Measurements from ENCODE around the gene INO80D. TPM values are rescaled to one million over a fixed set of nuclear protein-coding genes. Genes with fewer than 3 reads are reported as not detected.
A peak's percentile ranks its signal among the peaks of the same experiment; 100 is the strongest.

Gene INO80D
- total and polyA plus RNA-seq, 2 experiments from 2014 or later, result 17.5 to 37.4 TPM

- DNase-seq (ENCODE audit: low spot score), result no peak
- Histone ChIP-seq H3K4me1 (ENCODE audit: insufficient read depth) (no peaks in the 10 kb centered on the region), H4K20me1 (replicated peaks; ENCODE audit: insufficient read depth) (no peaks in the 10 kb centered on the region), H3K27ac (ENCODE audit: low read depth) (no peak overlapping the region), H3K27me3 (ENCODE audit: insufficient read depth) (no peaks in the 10 kb centered on the region), H3K4me3 (no peak overlapping the region), H3F3A (replicated peaks; ENCODE audit: low read depth) (0 out of 2 replicates have a peak, but pooled peaks cover 8% of the 10 kb centered on the region), H2AFZ (no peak overlapping the region), H3K36me3 (ENCODE audit: insufficient read depth) (peaks cover 43% of the 10 kb centered on the region), H3K9me2 (ENCODE audit: insufficient read depth) (0 out of 2 replicates have a peak, but pooled peaks cover 4% of the 10 kb centered on the region), H3K4me2 (no peak overlapping the region), H3K79me2 (replicated peaks; ENCODE audit: insufficient read depth) (no peaks in the 10 kb centered on the region)
- ATAC-seq, result no peak
- Mint-ChIP-seq H3K36me3 (ENCODE audit: low read depth) (peaks cover 85% of the 10 kb centered on the region), H3K27me3 (ENCODE audit: insufficient read depth, low read depth, poor library complexity) (peaks cover 9% of the 10 kb centered on the region), H3K4me3 (no peak overlapping the region), H3K9me3 (peaks cover 18% of the 10 kb centered on the region), H3K4me1 (no peaks in the 10 kb centered on the region), H3K27ac (no peak overlapping the region)
- TF ChIP-seq CREB1 (CRISPR knock-in tag; IDR thresholded peaks at IDR 0.05; ENCODE audit: low read depth) (no peak), REST (IDR thresholded peaks at IDR 0.05; ENCODE audit: unreplicated experiment) (no peak), ETS1 (IDR thresholded peaks at IDR 0.05) (no peak)
Observed at GRCh38 chr2:206011018-206011614, 74.9 kb downstream of the INO80D start.

GRCh38 chr2:206004004-206004693 is 81.8 kb downstream of the INO80D start:
- Histone ChIP-seq H3K27me3 (ENCODE audit: insufficient read depth) (no peaks in the 10 kb centered on the region), H4K20me1 (replicated peaks; ENCODE audit: insufficient read depth) (no peaks in the 10 kb centered on the region; the same call in 1 of the 2 replicates), H3K4me3 (no peak overlapping the region), H3K4me2 (no peak overlapping the region), H2AFZ (no peak overlapping the region), H3F3A (replicated peaks; ENCODE audit: low read depth) (0 out of 2 replicates have a peak, but pooled peaks cover 9% of the 10 kb centered on the region), H3K27ac (ENCODE audit: low read depth) (no peak overlapping the region), H3K36me3 (ENCODE audit: insufficient read depth) (peaks cover 46% of the 10 kb centered on the region), H3K9me2 (ENCODE audit: insufficient read depth) (0 out of 2 replicates have a peak, but pooled peaks cover 4% of the 10 kb centered on the region), H3K79me2 (replicated peaks; ENCODE audit: insufficient read depth) (no peaks in the 10 kb centered on the region), H3K4me1 (ENCODE audit: insufficient read depth) (no peaks in the 10 kb centered on the region)
- peak overlapping the region; percentile 74 for H3K27ac Mint-ChIP-seq
- no peak overlapping the region for H3K4me3 Mint-ChIP-seq
- DNase-seq (ENCODE audit: low spot score), result peak; percentile 84
- peaks cover 5% of the 10 kb centered on the region; the same call in 2 of the 3 replicates for H3K4me1 Mint-ChIP-seq
- peaks cover 10% of the 10 kb centered on the region for H3K27me3 Mint-ChIP-seq (ENCODE audit: insufficient read depth, low read depth, poor library complexity)
- no peaks in the 10 kb centered on the region for H3K9me3 Mint-ChIP-seq
- TF ChIP-seq CTCF (conservative IDR thresholded peaks at IDR 0.05; ENCODE audit: low read depth in 2 of 2) (peak; percentile 64 to 92), NANOG (IDR thresholded peaks at IDR 0.05; ENCODE audit: borderline replicate concordance) (no peak)
- H3K36me3 Mint-ChIP-seq (ENCODE audit: low read depth), result peaks cover 65% of the 10 kb centered on the region
- ATAC-seq, result peak; percentile 99

Data from GM23338 (cell line).